Measurements from ENCODE around the gene EFNA4.

Gene EFNA4

GRCh38 chr1:155075535-155075934 is 12.0 kb downstream of the EFNA4 start:
- DNase-seq = no peak

GRCh38 chr1:155076371-155076770 is 12.8 kb downstream of the EFNA4 start:
- DNase-seq = no peak

- no peak for DNase-seq
Observed at GRCh38 chr1:155077346-155077745, 13.8 kb downstream of the EFNA4 start.

- DNase-seq = no peak
Observed at GRCh38 chr1:155077758-155078445, 14.4 kb downstream of the EFNA4 start.

GRCh38 chr1:155078469-155079209 is 15.1 kb downstream of the EFNA4 start, which contains the start of gene EFNA3:
TSS of gene EFNA3 (plus strand) at chr1:155078837. CDS start at chr1:155078942, 105 bp downstream.
- DNase-seq = peak; percentile 63

GRCh38 chr1:155079210-155079486 is 15.6 kb downstream of the EFNA4 start:
- DNase-seq = no peak

- DNase-seq = no peak
Observed at GRCh38 chr1:155079487-155080311, 16.2 kb downstream of the EFNA4 start.

GRCh38 chr1:155080312-155081228 is 17.0 kb downstream of the EFNA4 start:
- DNase-seq = no peak

GRCh38 chr1:155081472-155082300 is 18.1 kb downstream of the EFNA4 start:
- no peak for DNase-seq

- DNase-seq = no peak
Observed at GRCh38 chr1:155082301-155083051, 18.9 kb downstream of the EFNA4 start.

- no peak for DNase-seq
Observed at GRCh38 chr1:155083052-155083541, 19.6 kb downstream of the EFNA4 start.

GRCh38 chr1:155083865-155084721 is 20.6 kb downstream of the EFNA4 start:
- DNase-seq = no peak

- DNase-seq = peak; percentile 91
Observed at GRCh38 chr1:155084722-155085503, 21.4 kb downstream of the EFNA4 start.

- no peak for DNase-seq
Observed at GRCh38 chr1:155085504-155086127, 22.1 kb downstream of the EFNA4 start.

GRCh38 chr1:155086128-155086741 is 22.7 kb downstream of the EFNA4 start:
- DNase-seq = peak; percentile 31

GRCh38 chr1:155086856-155087535 is 23.5 kb downstream of the EFNA4 start:
- DNase-seq = no peak
